GM12865 (cell line): ENCODE results near the gene GIMD1.
A peak's percentile ranks its signal among the peaks of the same experiment; 100 is the strongest.

ENCODE experiments used
- DNase-seq: peaks from one replicate; pipeline ENCODE4 v3.0.0; 2010; ENCODE audit warnings: low read depth
- H3K4me3 ChIP-seq: 2 replicates; pipeline ENCODE4 v1.5.1; 2011; ENCODE audit warnings: mild to moderate bottlenecking, low read depth, low read length, control low read depth
- TF ChIP-seq, protein P1 (sequence below): IDR thresholded peaks from 2 replicates; pipeline ENCODE4 v1.5.1; 2011; ENCODE audit warnings: low read length, control low read depth, low read depth, inconsistent platforms; ENCODE audit not compliant: insufficient read depth; ENCODE audit errors: missing control alignments

Gene GIMD1

DNA sequence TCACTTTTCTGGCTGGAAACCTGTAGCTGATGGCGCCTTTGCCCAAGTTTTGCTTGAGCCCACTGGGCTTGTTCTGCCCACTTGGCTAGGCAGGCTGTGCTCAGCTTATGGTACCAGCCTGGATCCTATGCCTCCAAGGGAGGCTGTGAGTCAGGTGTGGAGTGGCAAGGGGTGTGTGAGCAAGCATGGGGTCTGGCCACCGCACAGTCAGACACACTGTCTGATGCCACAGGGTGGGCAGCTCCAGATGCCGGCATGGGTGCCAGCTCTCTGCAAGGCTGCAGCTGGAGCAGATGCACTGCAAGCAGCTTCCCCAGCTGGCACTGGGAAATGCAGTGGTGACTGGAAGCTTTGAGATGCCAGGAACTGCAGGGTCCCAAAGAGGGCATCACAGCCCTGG, 16.3 kb upstream of the GIMD1 start:
- no peak overlapping the region for H3K4me3 ChIP-seq
- TF ChIP-seq, protein P1, sequence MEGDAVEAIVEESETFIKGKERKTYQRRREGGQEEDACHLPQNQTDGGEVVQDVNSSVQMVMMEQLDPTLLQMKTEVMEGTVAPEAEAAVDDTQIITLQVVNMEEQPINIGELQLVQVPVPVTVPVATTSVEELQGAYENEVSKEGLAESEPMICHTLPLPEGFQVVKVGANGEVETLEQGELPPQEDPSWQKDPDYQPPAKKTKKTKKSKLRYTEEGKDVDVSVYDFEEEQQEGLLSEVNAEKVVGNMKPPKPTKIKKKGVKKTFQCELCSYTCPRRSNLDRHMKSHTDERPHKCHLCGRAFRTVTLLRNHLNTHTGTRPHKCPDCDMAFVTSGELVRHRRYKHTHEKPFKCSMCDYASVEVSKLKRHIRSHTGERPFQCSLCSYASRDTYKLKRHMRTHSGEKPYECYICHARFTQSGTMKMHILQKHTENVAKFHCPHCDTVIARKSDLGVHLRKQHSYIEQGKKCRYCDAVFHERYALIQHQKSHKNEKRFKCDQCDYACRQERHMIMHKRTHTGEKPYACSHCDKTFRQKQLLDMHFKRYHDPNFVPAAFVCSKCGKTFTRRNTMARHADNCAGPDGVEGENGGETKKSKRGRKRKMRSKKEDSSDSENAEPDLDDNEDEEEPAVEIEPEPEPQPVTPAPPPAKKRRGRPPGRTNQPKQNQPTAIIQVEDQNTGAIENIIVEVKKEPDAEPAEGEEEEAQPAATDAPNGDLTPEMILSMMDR: no peak
- DNase-seq: no peak

DNA sequence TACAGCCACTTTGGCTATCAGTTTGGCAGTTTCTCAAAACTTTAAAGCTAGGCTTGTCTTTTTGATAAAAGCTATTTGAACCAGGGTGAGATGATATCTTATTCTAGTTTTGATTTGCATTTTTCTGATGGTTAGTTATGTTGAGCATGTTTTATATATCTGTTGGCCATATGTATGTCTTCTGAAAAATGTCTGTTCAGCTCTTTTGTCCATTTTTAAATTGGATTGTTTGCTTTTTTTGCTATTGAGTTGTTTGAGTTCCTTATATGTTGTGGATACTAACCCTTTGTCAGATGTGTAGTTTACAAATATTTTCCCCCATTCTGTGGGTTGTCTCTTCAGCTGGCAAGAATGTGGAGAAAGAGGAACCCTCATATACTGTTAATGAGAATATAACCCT, 11.6 kb upstream of the GIMD1 start:
- no peak overlapping the region for H3K4me3 ChIP-seq
- no peak for DNase-seq
- TF ChIP-seq, protein P1: no peak

DNA sequence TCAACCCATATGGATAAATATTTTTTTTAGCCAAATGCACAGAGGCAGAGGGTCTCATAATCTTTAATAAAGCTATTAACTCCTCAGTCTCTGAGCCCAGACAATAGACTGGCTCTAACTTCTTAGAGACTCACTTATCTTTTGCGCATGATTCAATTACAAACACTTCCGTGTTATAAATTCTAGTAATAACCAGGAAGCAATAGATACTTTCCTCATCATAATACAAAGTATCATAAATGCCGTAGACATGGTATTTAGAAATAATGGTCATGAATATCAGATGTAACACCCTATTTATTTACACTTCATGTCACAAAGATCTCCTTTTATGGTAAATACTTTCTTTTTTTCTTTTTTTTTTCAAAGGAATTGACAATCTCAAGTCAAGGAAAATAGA, 4.4 kb upstream of the GIMD1 start:
- TF ChIP-seq, protein P1: no peak
- DNase-seq: no peak
- no peak overlapping the region for H3K4me3 ChIP-seq

DNA sequence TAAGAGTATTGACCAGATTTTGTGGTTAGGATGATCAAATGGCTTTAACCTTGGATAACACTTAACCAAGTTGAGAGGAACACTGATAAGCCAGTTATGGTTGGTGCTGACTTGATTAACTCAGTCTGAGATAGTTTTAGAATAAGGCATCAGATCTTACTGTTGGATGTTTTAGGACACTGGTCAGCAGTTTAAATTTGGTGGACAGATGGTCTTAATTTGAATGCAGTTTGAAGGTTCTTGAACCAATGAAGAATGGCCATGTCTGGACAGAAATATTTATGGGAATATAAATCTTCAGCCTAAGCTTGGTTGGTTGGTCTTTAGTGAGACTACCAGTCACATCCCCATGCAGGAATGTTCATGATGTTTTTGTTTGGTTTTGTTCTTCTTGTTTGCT, 2.6 kb upstream of the GIMD1 start:
- DNase-seq: no peak
- no peak overlapping the region for H3K4me3 ChIP-seq
- TF ChIP-seq, protein P1: no peak

DNA sequence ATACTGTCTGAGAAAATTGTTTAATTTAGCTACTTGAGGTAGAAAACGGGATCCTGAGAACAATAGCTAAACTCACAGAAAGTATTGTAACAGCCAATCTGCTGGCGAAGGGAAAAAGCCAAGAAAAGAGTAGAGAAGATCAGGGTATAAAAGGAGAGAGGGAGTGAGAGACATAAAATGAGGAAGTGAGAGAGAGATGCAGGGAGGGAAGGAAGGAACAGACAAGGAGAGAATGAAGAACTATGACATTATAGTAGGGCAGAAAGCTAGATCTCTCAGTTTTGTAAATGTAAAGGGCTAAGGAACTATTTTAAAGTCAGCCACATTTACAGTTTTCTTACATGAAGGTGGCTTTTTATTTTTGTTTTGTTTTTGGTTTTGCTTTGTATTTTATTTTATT, 1.6 kb upstream of the GIMD1 start:
- TF ChIP-seq, protein P1: no peak
- DNase-seq: no peak
- no peak overlapping the region for H3K4me3 ChIP-seq

DNA sequence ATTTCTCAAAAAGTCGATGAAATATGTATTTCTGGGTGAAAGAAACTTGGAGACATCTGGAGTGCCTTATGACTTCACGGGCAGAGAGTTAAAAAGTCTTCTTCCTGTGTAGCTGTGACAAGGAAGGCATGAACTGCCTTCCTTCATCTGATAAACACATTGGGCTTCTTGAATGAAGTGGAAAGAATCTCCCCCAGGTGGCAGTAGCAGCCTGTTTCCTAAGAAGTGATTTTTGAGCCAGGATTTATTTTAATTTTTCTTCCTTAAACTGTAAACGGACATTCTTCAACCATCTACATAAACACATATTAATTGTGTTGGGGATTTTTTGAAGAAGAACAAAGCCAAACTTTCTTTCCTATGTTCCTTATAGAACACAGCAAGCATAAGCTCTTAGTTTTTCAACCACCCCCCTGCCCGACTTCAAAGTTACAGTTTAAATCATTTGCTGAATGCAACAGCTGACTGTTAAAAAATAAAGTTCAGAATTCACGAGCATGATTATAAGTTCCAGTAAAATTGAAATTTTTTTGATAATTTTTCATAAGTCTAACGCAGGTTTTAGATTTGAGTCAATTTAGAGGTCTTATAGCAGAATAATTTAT, 980 bp upstream of the GIMD1 start:
- DNase-seq: peak; percentile 74
- no peak overlapping the region for H3K4me3 ChIP-seq
- TF ChIP-seq, protein P1: peak; percentile 60

DNA sequence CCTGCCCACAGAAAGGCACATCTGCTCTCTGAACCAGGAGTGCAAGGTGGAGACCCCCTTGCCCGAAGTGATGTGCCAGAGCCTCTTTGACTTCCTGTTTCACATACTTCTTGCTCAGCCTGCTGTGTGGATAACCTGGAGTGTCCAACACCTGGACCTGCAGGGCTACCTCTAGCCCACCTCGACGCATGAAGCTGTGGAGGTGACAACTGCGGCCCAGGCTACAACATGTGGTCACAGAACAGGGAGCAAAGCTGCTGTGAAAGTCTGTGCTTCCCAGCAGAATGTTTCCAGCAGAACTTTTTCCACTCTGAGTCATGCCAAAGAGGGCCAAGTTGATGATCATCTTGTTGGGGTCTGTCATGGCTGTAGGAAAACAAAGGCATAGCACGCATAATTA, 1.5 kb downstream of the GIMD1 start:
- no peak for DNase-seq
- H3K4me3 ChIP-seq: no peak overlapping the region
- TF ChIP-seq, protein P1: no peak
